K562 (cell line): ENCODE measurements around the gene LACTB. TPM values are rescaled to one million over a fixed set of nuclear protein-coding genes. Genes with fewer than 3 reads are reported as not detected.

Experiments used
- CBFB ChIP-seq: sonication (generic); formaldehyde crosslinking; IDR thresholded peaks from 2 replicates; pipeline ENCODE4 v1.4.0; 2020; ENCODE audit warnings: mild to moderate bottlenecking, missing genetic modification reagents
- CTBP1 ChIP-seq: fragments of 450-650 bp; IDR thresholded peaks from 2 replicates; pipeline ENCODE4 v1.6.1; 2016; ENCODE audit warnings: borderline replicate concordance
- DLX4 ChIP-seq: fragments of 250-450 bp; sonication (Bioruptor Pico); IDR thresholded peaks from 2 replicates; pipeline ENCODE4 v1.6.1; 2021; ENCODE audit warnings: mild to moderate bottlenecking
- JUNB ChIP-seq: fragments of 450-650 bp; formaldehyde crosslinking; conservative IDR thresholded peaks from 2 replicates; pipeline ENCODE4 v1.4.0; 2020; ENCODE audit warnings: mild to moderate bottlenecking
- MCM2 ChIP-seq: fragments of 450-650 bp; IDR thresholded peaks from 2 replicates; pipeline ENCODE4 v1.6.1; 2017; ENCODE audit warnings: low read depth, mild to moderate bottlenecking
- NFATC3 ChIP-seq: fragments of 450-650 bp; IDR thresholded peaks from 2 replicates; pipeline ENCODE4 v1.6.1; 2017; ENCODE audit warnings: mild to moderate bottlenecking
- OTX1 ChIP-seq: fragments of 450-650 bp; formaldehyde crosslinking; IDR thresholded peaks from 2 replicates; pipeline ENCODE4 v1.4.0; 2022; ENCODE audit warnings: mild to moderate bottlenecking
- POU5F1 ChIP-seq: fragments of 150-350 bp; IDR thresholded peaks from 2 replicates; pipeline ENCODE4 v1.6.1; 2014; ENCODE audit warnings: borderline replicate concordance, low read length, low read depth, mild to moderate bottlenecking; ENCODE audit not compliant: partially characterized antibody
- SP1 ChIP-seq: sonication (generic); formaldehyde crosslinking; IDR thresholded peaks from 2 replicates; pipeline ENCODE4 v1.8.1; 2022; ENCODE audit warnings: mild to moderate bottlenecking, missing genetic modification reagents
- SREBF2 ChIP-seq: sonication (generic); formaldehyde crosslinking; IDR thresholded peaks from 2 replicates; pipeline ENCODE4 v1.4.0; 2020; ENCODE audit warnings: mild to moderate bottlenecking, missing genetic modification reagents
- TEAD2 ChIP-seq: fragments of 450-650 bp; IDR thresholded peaks from 2 replicates; pipeline ENCODE4 v1.6.1; 2016; ENCODE audit warnings: missing genetic modification characterization, control low read depth, missing compliant biosample characterization
- TEAD4 ChIP-seq, 2 experiments: sonication (generic) in 1 of 2; formaldehyde crosslinking in 1 of 2; IDR thresholded peaks; 2 replicates each; pipeline versions ENCODE4 v1.6.1 to v1.8.0; 2012 to 2022; ENCODE audit warnings: borderline replicate concordance in 1 of 2, inconsistent platforms in 1 of 2, low read length in 1 of 2, mild to moderate bottlenecking in 1 of 2, missing genetic modification reagents in 1 of 2
- U2AF2 ChIP-seq: fragments of 200-400 bp; formaldehyde crosslinking; optimal IDR thresholded peaks from 2 replicates; pipeline ENCODE3; 2017; ENCODE audit warnings: low read depth, mild to moderate bottlenecking, low read length
- ZNF217 ChIP-seq: sonication (generic); formaldehyde crosslinking; IDR thresholded peaks from 2 replicates; pipeline ENCODE4 v1.8.0; 2022; ENCODE audit warnings: mild to moderate bottlenecking, missing genetic modification reagents
- ZNF224 ChIP-seq: sonication (generic); formaldehyde crosslinking; IDR thresholded peaks from 2 replicates; pipeline ENCODE4 v1.8.0; 2022; ENCODE audit warnings: mild to moderate bottlenecking, missing genetic modification reagents
- ZNF551 ChIP-seq: fragments of 250-450 bp; sonication (Bioruptor Pico); IDR thresholded peaks from 2 replicates; pipeline ENCODE4 v1.5.0; 2021; ENCODE audit warnings: mild to moderate bottlenecking, moderate library complexity
- ZNF589 ChIP-seq: fragments of 200-800 bp; sonication (Bioruptor generic); IDR thresholded peaks from 2 replicates; pipeline ENCODE4 v1.6.1; 2016; ENCODE audit warnings: low read depth, missing genetic modification characterization, missing compliant biosample characterization
- ZSCAN29 ChIP-seq: fragments of 450-650 bp; IDR thresholded peaks from 2 replicates; pipeline ENCODE4 v1.6.1; 2017
- polyA plus RNA-seq, 8 experiments: library from polyadenylated mRNA; depleted of rRNA in 4 of 8; stranded (reverse) in 5 of 8; unstranded in 3 of 8; fragments of >200 nt; fragmentation: Nextera tagmentation in 2 of 8; fragmentation: Illumina TruSeq in 1 of 8; extraction: Ambion mirVana in 2 of 8; extraction: Trizol in 1 of 8; gene quantifications; 2 replicates each; pipeline versions ENCODE4 v1.2.1 to v1.2.3, GENCODE V29; 2011 to 2014; ENCODE audit warnings: inconsistent platforms in 1 of 8, missing spikeins in 1 of 8
- total RNA-seq, 7 experiments: library from RNA; depleted of rRNA in 6 of 7; stranded (reverse); fragments of >200 nt in 6 of 7; fragmentation: Illumina TruSeq in 2 of 7; extraction: Trizol in 2 of 7; gene quantifications; 2 replicates each; pipeline versions ENCODE4 v1.2.1 to v1.2.3, GENCODE V29; 2011 to 2021; ENCODE audit warnings: low replicate concordance in 1 of 7
- TF ChIP-seq, protein P1 (sequence below): fragments of 200-800 bp; sonication (Bioruptor generic); IDR thresholded peaks from 2 replicates; pipeline ENCODE4 v1.6.1; 2017; ENCODE audit warnings: missing genetic modification characterization, missing compliant biosample characterization
- TF ChIP-seq, protein P2 (sequence below): sonication (generic); formaldehyde crosslinking; IDR thresholded peaks from 2 replicates; pipeline ENCODE4 v1.9.0; 2022; ENCODE audit warnings: mild to moderate bottlenecking, missing genetic modification reagents
- TF ChIP-seq, protein P3 (sequence below), 2 experiments: IDR thresholded peaks in 1 of 2; conservative IDR thresholded peaks in 1 of 2; 2 replicates each; pipeline ENCODE4 v1.6.1; 2016; ENCODE audit warnings: low read depth in 2 of 2, mild to moderate bottlenecking in 1 of 2, missing compliant biosample characterization in 1 of 2, missing genetic modification characterization in 1 of 2, moderate library complexity in 1 of 2

LACTB gene
- total and polyA plus RNA-seq, 9 of the 15 experiments (the other 6 are each of a cell fraction or from before 2014, with no cell fraction given), result 3.1 to 15.5 (median 9.8) TPM

GRCh38 chr15:63109920-63110319, 11.7 kb upstream of the LACTB start (continued):
- TF ChIP-seq, protein P1, sequence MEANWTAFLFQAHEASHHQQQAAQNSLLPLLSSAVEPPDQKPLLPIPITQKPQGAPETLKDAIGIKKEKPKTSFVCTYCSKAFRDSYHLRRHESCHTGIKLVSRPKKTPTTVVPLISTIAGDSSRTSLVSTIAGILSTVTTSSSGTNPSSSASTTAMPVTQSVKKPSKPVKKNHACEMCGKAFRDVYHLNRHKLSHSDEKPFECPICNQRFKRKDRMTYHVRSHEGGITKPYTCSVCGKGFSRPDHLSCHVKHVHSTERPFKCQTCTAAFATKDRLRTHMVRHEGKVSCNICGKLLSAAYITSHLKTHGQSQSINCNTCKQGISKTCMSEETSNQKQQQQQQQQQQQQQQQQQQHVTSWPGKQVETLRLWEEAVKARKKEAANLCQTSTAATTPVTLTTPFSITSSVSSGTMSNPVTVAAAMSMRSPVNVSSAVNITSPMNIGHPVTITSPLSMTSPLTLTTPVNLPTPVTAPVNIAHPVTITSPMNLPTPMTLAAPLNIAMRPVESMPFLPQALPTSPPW (CRISPR knock-in tag), result no peak
- peak; percentile 83; the same call in 1 of the 2 replicates for TF ChIP-seq CTBP1
- no peak for TF ChIP-seq JUNB (CRISPR knock-in tag)
- TF ChIP-seq DLX4 (CRISPR knock-in tag), result no peak
- TF ChIP-seq ZNF224 (CRISPR knock-in tag), result no peak
- no peak for TF ChIP-seq NFATC3
- no peak for TF ChIP-seq POU5F1
- no peak for TF ChIP-seq U2AF2
- TF ChIP-seq, protein P2, sequence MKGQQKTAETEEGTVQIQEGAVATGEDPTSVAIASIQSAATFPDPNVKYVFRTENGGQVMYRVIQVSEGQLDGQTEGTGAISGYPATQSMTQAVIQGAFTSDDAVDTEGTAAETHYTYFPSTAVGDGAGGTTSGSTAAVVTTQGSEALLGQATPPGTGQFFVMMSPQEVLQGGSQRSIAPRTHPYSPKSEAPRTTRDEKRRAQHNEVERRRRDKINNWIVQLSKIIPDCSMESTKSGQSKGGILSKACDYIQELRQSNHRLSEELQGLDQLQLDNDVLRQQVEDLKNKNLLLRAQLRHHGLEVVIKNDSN (CRISPR knock-in tag), result no peak
- TF ChIP-seq TEAD4 (IDR thresholded peaks at IDR 0.05; ENCODE audit: low read length), result peak; percentile 96
- no peak for TF ChIP-seq TEAD4 (CRISPR knock-in tag; IDR thresholded peaks at IDR 0.05; ENCODE audit: borderline replicate concordance)
- no peak for TF ChIP-seq OTX1 (CRISPR knock-in tag)
- no peak for TF ChIP-seq TEAD2 (tag)
- TF ChIP-seq ZNF589 (CRISPR knock-in tag), result no peak
- TF ChIP-seq ZNF217 (CRISPR knock-in tag), result no peak
- peak; percentile 18; the same call in 1 of the 2 replicates for TF ChIP-seq SP1 (CRISPR knock-in tag)
- no peak for TF ChIP-seq SREBF2 (CRISPR knock-in tag)
- TF ChIP-seq, protein P3, sequence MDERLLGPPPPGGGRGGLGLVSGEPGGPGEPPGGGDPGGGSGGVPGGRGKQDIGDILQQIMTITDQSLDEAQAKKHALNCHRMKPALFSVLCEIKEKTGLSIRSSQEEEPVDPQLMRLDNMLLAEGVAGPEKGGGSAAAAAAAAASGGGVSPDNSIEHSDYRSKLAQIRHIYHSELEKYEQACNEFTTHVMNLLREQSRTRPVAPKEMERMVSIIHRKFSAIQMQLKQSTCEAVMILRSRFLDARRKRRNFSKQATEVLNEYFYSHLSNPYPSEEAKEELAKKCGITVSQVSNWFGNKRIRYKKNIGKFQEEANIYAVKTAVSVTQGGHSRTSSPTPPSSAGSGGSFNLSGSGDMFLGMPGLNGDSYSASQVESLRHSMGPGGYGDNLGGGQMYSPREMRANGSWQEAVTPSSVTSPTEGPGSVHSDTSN (CRISPR knock-in tag; IDR thresholded peaks at IDR 0.05; ENCODE audit: low read depth), result no peak
- TF ChIP-seq, protein P3 (tag; conservative IDR thresholded peaks at IDR 0.05; ENCODE audit: low read depth), result peak; percentile 74
- TF ChIP-seq ZSCAN29, result no peak
- TF ChIP-seq MCM2, result no peak
- no peak for TF ChIP-seq ZNF551 (CRISPR knock-in tag)
- no peak for TF ChIP-seq CBFB (CRISPR knock-in tag)
